ENCODE results near the gene NAT14.
"Not testable (repeated sequence)": the region's sequence is repeated elsewhere in the genome, so short reads cannot be mapped to it uniquely, and the experiment has no call there.

NAT14 gene

GRCh38 chr19:55492362-55492944, 7.5 kb downstream of the NAT14 start:
- no peak overlapping the region for H3K4me3 ChIP-seq (ENCODE audit: low read depth, low read length)
- no peak for TF ChIP-seq CTCF (IDR thresholded peaks at IDR 0.05; ENCODE audit: borderline replicate concordance, insufficient read depth, low read depth, low read length)

- no peak overlapping the region for H3K4me3 ChIP-seq (ENCODE audit: low read depth, low read length)
- no peak for TF ChIP-seq CTCF (IDR thresholded peaks at IDR 0.05; ENCODE audit: borderline replicate concordance, insufficient read depth, low read depth, low read length)
Measured at GRCh38 chr19:55493052-55493644, 8.2 kb downstream of the NAT14 start.

- H3K4me3 ChIP-seq (ENCODE audit: low read depth, low read length), result no peak overlapping the region
- no peak for TF ChIP-seq CTCF (IDR thresholded peaks at IDR 0.05; ENCODE audit: borderline replicate concordance, insufficient read depth, low read depth, low read length)
Measured at GRCh38 chr19:55493645-55494171, 8.7 kb downstream of the NAT14 start.

GRCh38 chr19:55494172-55494761, 9.3 kb downstream of the NAT14 start:
- TF ChIP-seq CTCF (IDR thresholded peaks at IDR 0.05; ENCODE audit: borderline replicate concordance, insufficient read depth, low read depth, low read length), result no peak
- no peak overlapping the region for H3K4me3 ChIP-seq (ENCODE audit: low read depth, low read length)

GRCh38 chr19:55495646-55496349, 10.8 kb downstream of the NAT14 start:
- H3K4me3 ChIP-seq (ENCODE audit: low read depth, low read length), result no peak overlapping the region
- TF ChIP-seq CTCF (IDR thresholded peaks at IDR 0.05; ENCODE audit: borderline replicate concordance, insufficient read depth, low read depth, low read length), result no peak

- not testable (repeated sequence) for H3K4me3 ChIP-seq (ENCODE audit: low read depth, low read length)
Measured at GRCh38 chr19:55496820-55497219, 11.8 kb downstream of the NAT14 start.

- TF ChIP-seq CTCF (IDR thresholded peaks at IDR 0.05; ENCODE audit: borderline replicate concordance, insufficient read depth, low read depth, low read length), result no peak
- H3K4me3 ChIP-seq (ENCODE audit: low read depth, low read length), result no peak overlapping the region
Measured at GRCh38 chr19:55497763-55498162, 12.8 kb downstream of the NAT14 start.

All from GM12875 (cell line).